Measurements from ENCODE around the gene PDGFC.

PDGFC gene, protein sequence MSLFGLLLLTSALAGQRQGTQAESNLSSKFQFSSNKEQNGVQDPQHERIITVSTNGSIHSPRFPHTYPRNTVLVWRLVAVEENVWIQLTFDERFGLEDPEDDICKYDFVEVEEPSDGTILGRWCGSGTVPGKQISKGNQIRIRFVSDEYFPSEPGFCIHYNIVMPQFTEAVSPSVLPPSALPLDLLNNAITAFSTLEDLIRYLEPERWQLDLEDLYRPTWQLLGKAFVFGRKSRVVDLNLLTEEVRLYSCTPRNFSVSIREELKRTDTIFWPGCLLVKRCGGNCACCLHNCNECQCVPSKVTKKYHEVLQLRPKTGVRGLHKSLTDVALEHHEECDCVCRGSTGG

DNA sequence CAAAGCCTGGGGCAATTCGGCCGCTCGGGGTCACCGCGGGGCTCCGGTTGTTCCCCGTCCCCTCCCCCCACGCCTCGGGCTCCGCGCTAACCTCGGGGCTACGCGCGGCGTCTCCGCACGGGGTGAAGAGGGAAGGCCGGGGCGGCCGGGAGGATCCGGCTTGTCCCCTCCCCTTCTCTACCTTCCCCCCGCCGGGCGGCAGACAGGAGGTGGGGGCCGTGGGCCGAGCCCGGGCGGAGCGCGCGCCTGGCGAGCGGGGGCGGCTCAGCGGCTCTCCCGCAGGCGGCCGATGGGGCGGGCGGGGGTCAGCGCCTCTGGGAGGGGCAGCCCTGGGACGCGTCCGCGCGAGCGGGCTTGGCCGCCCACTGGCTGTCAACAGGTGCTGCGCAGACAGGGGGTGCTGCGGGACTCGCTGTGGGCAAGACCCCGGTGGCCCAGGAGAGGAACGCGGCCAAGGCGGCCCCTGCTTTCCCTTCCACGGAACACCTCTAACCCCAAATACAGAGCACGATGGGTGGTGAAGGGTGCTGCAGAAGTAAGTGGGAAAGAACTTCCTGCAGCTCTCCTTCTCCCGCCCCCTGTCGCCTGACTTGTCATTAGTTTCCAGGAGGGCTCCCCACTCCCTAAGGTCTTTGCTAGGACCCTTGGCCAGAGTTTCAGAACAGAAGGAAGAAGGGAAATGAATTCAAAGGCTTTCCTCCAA is at the start of gene PDGFC:
PDGFC (minus strand) TSS at position 124 of the 703 bp plus-strand sequence. CDS start 896 bp downstream, outside the sequence.
- Histone ChIP-seq H3K4me3 (peak within 1 kb of the TSS; percentile 52 to 77 (median 65)), H3K27ac (peak within 1 kb of the TSS; percentile 39 to 92 (median 82))

DNA sequence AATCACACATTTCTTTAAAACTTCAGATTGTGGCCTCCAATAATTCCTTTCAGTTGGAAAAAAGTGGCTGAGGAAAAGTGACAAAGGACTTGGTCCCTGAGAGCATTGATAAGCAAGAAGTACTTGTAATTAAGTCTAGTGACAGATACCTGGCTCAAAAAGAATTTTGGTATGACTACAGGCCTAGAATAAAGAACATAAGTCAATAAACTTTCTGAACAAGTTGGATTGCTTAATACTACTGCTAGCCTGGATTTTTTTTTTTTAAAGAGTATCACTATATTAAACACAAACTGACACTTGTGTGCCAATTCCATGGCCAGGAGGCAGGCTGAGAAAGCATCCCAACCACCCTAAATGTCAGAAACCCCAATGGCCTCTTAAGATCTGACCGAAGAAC is 49.3 kb upstream of the PDGFC start:
- Histone ChIP-seq H3K4me3 (no peak overlapping the region), H3K27ac (no peak overlapping the region)

DNA sequence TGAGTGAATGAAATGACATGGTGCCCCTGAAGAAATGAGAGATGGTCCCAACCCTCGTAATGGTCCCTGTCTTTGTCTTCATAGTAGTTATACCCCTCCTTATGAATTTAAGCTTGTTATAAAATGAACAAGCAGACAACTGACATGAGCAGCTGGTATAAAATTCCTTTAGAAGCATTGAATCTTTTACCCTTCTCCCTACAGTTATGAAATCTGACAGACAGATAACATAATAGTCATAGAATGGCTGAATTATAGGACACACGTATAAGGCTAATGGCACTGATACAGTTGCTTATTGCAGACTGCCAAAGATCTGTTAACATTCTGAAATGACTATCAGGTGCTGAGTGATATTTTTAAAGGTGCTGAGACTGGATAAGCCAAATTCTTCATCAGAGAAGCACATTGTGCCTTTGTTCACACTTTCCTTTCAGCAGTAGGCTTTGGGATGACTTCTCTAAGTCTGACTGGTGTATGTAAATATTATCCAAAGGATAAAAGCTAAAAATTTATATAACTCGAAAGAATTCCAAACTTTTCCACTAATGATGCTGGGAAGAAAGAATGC is 47.4 kb upstream of the PDGFC start:
- Histone ChIP-seq H3K27ac (no peak overlapping the region), H3K4me3 (no peak overlapping the region)

DNA sequence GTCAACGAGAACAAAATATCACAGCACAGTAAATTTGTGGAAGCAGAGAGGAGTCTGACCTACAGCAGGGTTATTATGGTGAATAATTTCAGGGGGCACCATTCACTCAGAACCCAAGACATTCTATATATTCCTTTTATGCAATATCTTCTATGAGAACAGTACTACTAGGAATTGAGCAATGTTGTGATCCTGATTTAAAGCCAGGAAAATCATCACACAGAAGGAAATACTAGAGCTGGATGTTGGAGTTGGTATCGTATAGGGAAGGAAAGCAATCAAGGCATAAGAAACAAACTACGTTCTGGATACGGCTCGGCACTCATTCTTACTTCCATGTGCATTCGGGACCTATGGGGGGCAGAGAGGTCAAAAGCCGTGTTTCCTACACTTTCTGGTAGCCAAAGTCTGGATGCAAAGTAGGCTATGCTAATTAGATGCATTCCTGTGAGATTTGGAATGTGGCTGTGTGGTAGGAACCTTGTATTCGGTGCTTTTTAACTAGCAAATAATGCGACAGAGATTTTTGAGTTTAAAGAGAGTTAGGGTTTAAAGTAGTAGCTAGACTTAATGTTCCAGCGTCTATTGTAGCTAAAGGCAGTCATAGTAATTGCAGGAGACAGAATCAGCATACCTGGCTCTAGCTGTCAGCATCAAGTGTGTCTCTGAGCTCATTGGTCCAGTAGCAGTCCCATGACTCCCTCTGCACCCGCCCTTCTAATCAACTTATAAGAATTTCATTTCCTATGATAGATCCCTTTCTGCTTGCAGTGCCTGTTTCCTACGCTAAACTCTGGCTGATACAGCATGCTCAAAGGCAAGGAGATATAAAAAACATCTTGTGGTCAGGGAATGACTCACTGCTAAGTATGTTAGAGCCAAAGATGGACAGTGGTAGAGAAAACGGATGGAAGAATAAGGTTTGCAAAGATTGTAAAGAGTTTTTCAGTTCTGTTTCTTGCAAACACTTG is 43.3 kb upstream of the PDGFC start:
- H3K4me3 ChIP-seq, result no peak overlapping the region
- no peak overlapping the region for H3K27ac ChIP-seq

DNA sequence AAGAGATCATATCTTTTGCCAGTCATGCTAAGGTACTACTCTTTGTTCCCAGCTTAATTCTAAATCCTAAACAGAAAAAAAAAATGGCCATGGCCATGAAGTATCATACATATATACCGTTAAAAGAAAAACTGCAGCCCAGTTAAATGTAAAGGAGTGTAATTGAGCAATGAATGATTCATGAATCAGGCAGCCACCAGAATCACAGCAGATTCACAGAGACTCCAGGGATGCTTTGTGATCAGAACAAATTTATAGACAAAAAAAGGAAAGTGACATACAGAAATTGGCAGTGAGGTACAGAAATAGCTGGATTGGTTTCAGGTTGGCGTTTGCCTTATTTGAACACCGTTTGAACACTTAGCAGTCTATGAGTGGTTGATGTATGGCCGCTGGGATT is 42.1 kb upstream of the PDGFC start:
- no peak overlapping the region for H3K27ac ChIP-seq
- H3K4me3 ChIP-seq, result no peak overlapping the region

DNA sequence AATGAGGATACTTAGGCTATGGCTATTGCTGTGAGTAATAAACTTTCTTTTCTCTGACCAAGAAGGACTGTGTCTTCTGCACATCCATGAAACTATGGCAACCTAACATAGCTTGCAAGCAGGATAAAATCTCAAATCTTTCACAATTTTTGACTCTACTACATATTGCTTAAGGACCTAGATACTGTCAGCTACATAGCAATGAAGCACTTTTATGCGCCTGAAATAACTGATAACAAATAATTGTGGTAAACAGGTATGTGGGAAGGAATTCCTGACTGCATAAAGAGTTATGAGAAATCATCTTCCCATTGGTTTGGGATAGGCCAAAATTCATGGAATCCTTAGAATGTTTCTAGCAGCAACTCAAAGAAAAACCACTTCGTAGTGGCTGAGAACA is 41.2 kb upstream of the PDGFC start:
- no peak overlapping the region for H3K27ac ChIP-seq

DNA sequence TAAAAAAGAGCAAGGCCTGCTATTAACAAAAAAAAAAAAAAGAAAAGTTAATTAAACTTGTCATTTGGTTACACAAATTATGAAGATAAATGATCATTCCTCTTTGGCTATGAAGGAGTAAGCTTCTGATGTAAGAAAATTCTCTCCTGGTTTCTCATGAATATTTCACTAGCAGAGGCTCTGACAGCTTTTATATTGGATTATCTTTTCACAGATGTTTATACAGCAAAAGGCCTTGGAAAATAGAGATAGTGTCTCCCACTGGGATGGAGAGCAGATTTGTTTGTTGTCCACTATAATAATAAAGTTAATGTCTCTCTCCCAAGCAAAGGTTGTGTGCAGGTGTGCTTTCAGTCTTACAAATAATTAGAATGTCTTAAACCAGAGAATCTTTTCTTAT is 40.7 kb upstream of the PDGFC start:
- no peak overlapping the region for H3K4me3 ChIP-seq

More for the DNA sequence above, 41.2 kb upstream of the PDGFC start:
- H3K4me3 ChIP-seq, result no peak overlapping the region

DNA sequence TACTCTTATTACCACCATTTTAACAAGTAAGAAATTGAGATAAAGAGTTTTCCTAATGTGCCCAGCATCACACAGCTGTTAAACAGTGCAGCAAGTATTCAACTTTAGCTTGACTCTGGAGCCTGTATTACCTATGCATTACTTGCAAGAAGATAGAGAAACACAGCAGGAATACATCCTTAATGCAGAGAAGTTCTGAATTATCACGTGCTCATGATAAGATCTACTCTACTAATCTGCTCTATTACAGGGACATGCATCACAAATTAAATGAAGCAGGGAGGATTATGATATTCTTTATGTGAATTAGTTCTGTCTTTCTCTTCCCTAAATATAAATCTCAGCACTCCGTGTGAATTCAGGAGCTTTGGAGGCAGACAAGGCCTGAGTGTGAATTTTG is 39.0 kb upstream of the PDGFC start:
- Histone ChIP-seq H3K4me3 (no peak overlapping the region), H3K27ac (no peak overlapping the region)

More for the DNA sequence above, 40.7 kb upstream of the PDGFC start:
- H3K27ac ChIP-seq, result no peak overlapping the region

DNA sequence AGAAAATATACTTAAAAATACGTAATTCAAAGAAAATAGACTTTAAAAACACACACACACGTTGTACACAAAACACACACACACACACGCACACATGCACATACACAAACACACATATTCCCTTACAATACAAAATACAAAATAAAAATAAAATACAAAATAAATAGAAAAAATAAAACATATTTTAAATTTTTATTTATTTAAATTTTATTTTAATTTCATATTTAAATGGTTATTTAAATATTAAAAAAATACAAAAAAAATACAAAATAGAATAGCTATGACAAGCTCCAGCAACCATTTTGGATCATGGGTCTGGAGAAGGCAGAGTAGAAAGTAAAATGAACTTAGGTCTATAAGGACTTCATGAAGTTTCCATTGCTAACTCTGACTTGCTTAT is 34.2 kb upstream of the PDGFC start:
- Histone ChIP-seq H3K27ac (no peak overlapping the region), H3K4me3 (no peak overlapping the region)

DNA sequence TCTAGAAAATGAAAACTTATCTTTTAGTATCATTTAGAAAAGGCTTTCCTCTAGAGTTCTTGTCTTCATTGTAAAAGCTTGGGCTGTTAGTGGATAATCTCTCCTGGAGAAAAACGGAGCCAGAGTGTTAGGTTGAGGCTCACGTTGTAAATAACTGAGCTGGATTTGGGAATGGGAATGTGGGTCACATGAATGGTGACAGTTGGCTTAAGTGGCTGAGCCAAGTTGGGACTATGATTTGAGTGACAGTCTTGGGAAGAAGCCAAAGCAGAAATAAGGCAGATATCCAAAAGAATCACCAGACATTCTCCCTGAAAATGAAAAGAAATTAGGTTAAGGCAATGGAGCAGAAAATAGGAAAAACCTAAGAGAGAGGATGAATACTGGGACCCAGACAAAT is 33.6 kb upstream of the PDGFC start:
- no peak overlapping the region for H3K4me3 ChIP-seq
- H3K27ac ChIP-seq, result peak overlapping the region in 4 of 21 experiments; percentile 3 to 66 (median 18)

DNA sequence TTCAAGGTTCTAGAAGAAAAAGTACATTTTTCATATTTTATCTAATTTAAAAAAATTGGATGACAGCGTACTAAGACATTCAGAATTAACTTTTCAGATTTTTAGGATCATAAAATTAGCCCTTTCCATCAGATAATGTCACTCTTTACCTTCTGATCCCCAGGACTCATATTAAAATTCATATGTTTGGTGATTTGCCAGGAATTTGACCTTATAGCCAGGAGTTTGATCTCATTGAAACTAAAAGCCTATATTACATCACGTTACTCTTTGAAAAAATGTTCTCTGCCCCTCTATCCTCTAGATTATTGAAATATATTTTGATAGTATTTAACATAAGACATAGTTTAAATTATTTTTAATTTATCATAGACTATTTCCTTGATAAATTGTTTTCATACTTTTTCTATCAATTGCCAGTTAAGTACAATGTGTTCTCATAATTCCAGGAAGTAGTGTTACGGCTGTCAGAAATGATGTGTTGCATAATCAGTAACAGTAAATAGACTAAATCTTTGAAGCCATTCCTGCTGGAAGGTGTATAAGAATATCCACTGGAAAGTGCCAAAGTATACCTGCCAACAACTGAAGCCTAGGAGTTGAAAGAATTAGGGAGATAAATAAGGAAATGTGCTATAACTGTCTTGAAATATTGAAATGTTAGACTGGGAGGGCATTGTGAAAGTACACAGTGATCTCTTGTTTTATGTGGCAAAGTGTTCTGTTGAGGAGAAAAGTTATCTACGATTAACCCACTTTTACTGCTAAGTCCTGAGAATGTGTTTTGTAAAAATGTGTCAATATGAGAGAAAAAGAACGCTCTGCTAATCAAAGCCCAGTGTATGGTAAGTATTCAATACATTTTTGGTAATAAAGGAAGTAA is 32.9 kb upstream of the PDGFC start:
- no peak overlapping the region for H3K4me3 ChIP-seq

DNA sequence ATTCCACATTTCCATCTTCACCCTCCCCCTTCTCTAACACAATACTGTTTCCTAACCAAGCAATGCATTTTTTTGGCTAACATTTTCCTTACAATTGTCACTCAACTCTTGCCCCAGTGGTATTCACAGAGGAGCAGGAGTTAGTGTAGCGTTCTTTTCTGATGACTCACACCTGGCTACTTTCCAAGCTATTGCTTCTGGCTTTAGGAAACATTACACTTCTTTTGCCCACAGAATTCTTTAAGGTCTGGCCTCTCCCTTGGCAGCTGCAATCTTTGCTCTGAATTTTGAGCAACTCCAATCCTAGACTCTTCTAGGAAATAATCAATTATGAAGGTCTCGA is 27.5 kb upstream of the PDGFC start:
- H3K27ac ChIP-seq, result peak overlapping the region in 1 of 21 experiments; percentile 24
- no peak overlapping the region for H3K4me3 ChIP-seq

More for the DNA sequence above, 32.9 kb upstream of the PDGFC start:
- peak overlapping the region in 6 of 21 experiments; percentile 3 to 66 (median 18) for H3K27ac ChIP-seq

DNA sequence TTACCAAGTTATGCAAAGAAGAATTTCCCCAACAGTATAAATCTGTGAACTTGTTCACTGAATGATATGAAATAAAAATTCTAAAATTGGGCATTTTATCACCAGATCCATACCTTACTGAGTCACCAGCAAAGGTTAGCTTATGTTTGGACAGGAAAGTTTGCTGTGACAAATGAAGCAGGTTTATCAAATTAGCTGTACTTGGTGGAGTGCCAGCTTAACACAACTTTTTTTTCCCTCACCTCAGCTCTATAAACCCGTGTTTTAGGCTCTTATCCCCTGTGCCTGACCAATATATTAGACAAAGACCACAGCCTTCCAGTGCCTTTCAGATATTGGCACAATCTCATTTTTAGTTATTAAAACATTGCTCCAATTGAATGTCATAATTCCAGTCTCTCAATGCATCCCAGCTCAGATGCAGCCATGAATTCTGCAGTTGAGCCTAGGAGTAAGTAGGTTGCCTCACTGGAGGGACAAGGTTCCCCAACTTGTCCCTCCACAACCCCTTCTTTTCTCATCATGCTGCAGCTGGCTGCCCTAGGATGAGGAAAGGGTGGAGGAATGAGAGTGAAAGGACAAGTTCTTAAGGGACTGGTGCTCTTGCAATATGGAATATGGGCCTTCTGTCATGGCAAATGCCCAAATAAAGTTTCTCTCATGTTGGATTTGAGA is 27.0 kb upstream of the PDGFC start:
- Histone ChIP-seq H3K27ac (peak overlapping the region in 1 of 21 experiments; percentile 24), H3K4me3 (no peak overlapping the region)

DNA sequence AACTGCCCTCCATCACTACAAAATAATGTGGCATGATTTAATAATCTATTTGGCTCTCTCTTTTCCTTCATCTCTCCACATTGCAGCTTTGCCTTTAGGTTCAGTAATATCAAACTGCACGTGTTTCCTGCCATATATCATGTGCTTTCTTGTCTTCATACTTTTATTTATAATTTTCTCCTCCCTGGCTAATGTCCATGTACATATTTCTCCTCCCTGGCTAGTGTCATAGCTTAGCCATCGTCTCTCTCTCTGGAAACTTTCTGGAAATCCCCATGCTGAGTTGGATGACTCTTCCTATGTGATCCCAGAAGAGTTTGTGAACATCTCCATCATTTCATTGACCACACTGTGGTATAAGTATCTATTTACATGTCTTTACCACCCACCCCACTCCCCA is 21.3 kb upstream of the PDGFC start:
- no peak overlapping the region for H3K27ac ChIP-seq
- H3K4me3 ChIP-seq, result no peak overlapping the region

DNA sequence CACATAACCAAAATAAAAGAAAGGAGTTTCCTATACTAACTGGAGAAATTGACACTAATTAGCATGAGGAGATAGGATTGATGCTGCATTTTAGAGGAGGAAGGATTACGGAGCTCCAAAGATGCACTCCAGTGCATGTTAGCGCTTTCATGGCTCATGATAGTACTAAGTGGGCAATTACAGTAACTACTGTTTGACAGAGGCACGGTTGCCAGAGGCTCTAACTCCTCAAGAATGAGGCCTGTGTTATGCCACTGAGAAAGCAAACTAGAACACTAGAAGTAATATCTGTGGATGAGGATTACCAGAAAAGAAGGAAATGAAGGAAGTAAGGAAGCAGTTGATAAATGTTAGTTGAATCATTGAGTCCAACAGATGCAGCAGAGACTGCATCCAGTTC is 19.6 kb upstream of the PDGFC start:
- no peak overlapping the region for H3K27ac ChIP-seq
- no peak overlapping the region for H3K4me3 ChIP-seq

DNA sequence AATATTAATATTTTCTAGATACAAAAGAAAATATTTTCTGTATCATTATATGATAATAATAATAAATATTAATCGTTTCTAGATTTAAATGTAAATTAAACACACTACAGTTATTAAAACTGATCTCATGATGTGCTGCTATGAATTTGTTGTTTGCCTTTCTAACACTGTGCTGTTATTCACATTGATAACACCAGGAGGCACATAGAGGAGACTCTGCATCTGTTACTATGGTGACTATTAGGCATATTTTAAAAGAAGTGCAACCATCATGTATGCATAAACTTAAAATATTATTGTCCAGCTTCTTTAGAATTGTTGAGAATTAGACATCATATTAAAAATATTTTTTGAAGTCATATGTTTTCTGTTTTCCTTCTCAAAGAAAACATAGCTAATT is 11.8 kb upstream of the PDGFC start:
- H3K27ac ChIP-seq, result no peak overlapping the region
- no peak overlapping the region for H3K4me3 ChIP-seq

DNA sequence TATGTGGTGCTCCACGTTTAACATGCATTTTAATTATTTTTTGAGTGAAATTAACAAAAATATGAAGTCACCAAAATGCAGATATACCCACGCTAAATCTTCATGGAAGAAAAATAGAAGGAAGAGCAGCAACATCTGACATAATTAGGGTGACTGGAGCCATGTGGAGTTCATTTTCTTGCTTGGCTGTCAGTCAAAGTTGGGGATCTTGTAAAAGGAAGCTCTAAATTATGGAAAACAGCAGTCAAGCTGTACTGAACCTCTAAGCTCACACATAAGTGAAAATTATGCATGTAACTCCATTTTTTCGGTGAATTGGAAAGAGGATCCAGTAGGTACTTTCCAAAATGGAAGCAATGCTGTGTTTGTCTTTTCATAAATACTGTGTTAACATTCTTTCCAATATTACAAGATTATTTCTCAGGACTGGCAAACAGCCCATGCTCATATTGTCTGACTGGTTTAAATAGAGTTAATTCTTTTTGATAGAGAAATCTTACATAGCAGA is 9.7 kb upstream of the PDGFC start:
- Histone ChIP-seq H3K27ac (no peak overlapping the region), H3K4me3 (no peak overlapping the region)
